B cell (primary cell): ENCODE measurements around the gene WWC2. TPM values are rescaled to one million over a fixed set of nuclear protein-coding genes. Genes with fewer than 3 reads are reported as not detected.

Source experiments
- ATAC-seq: fragments of 200-7000 bp; cut with Tn5 transposase; one replicate; pipeline ENCODE4 v1.10.0; 2021; ENCODE audit warnings: low read depth, mild to moderate bottlenecking, moderate number of reproducible peaks, moderate library complexity
- CTCF ChIA-PET: fragments of 350-600 bp; sonication (Branson Sonifier 250); formaldehyde crosslinking; loops from one replicate; lab custom pipeline; 2021; ENCODE audit warnings: antibody characterized with exemption, inconsistent platforms; lab: Charles Lee
- POLR2A ChIA-PET: fragments of 350-600 bp; sonication (Branson Sonifier 250); formaldehyde crosslinking; loops from one replicate; lab custom pipeline; 2021; ENCODE audit warnings: antibody characterized with exemption; lab: Charles Lee
- DNase-seq: peaks from one replicate; pipeline ENCODE4 v3.0.0; 2013
- H2AFZ ChIP-seq: 2 replicates; pipeline ENCODE4 v1.6.1; 2012; ENCODE audit warnings: mild to moderate bottlenecking, low read depth, low read length; ENCODE audit not compliant: insufficient read depth, poor library complexity, severe bottlenecking
- H3K27ac ChIP-seq, 2 donors: 1 replicate in 1 of 2; 2 replicates in 1 of 2; pipeline ENCODE4 v1.5.1; 2012 to 2013; ENCODE audit warnings: low read length in 2 of 2, mild to moderate bottlenecking in 2 of 2, moderate library complexity in 1 of 2
- H3K27me3 ChIP-seq, 4 experiments: fragments of 200-600 bp in 1 of 4; sonication (generic) in 1 of 4; replicated peaks in 1 of 4; 1 replicate in 2 of 4; 2 replicates in 2 of 4; pipeline versions ENCODE4 v1.6.1 to v1.7.0; 2013 to 2016; ENCODE audit warnings: low read length in 3 of 4, mild to moderate bottlenecking in 2 of 4, mixed read lengths in 1 of 4, moderate library complexity in 1 of 4; ENCODE audit not compliant: insufficient read depth in 4 of 4, control insufficient read depth in 3 of 4; ENCODE audit errors: control extremely low read depth in 1 of 4
- H3K36me3 ChIP-seq, 2 experiments: replicated peaks in 1 of 2; 1 replicate in 1 of 2; 2 replicates in 1 of 2; pipeline versions ENCODE4 v1.6.1 to v1.7.1; 2013; ENCODE audit warnings: low read length in 1 of 2; ENCODE audit not compliant: insufficient read depth in 2 of 2, control insufficient read depth in 1 of 2; ENCODE audit errors: control extremely low read depth in 1 of 2, extremely low read depth in 1 of 2
- H3K4me1 ChIP-seq, 2 donors: fragments of 200-600 bp in 1 of 2; sonication (generic) in 1 of 2; 1 replicate in 1 of 2; 2 replicates in 1 of 2; pipeline versions ENCODE4 v1.5.1 to v1.6.1; 2013 to 2017; ENCODE audit warnings: low read length in 2 of 2; ENCODE audit not compliant: control insufficient read depth in 2 of 2, insufficient read depth in 2 of 2
- H3K4me2 ChIP-seq: replicated peaks from 2 replicates; pipeline ENCODE3; 2012; ENCODE audit warnings: mild to moderate bottlenecking, low read depth, low read length; ENCODE audit not compliant: poor library complexity, severe bottlenecking
- H3K4me3 ChIP-seq, 5 experiments: fragments of 200-600 bp in 1 of 5; sonication (generic) in 1 of 5; 1 replicate in 3 of 5; 2 replicates in 2 of 5; pipeline versions ENCODE4 v1.5.1 to v1.7.0; 2011 to 2016; ENCODE audit warnings: low read length in 4 of 5, mild to moderate bottlenecking in 4 of 5, low read depth in 2 of 5, control low read depth in 1 of 5, moderate library complexity in 1 of 5; ENCODE audit not compliant: insufficient read depth in 1 of 5; ENCODE audit errors: control extremely low read depth in 1 of 5, extremely low read depth in 1 of 5
- H3K79me2 ChIP-seq: fragments of 200-600 bp; sonication (generic); one replicate; pipeline ENCODE4 v1.6.0; 2016; ENCODE audit warnings: low read length; ENCODE audit not compliant: control insufficient read depth, insufficient read depth
- H3K9ac ChIP-seq: fragments of 200-600 bp; sonication (generic); 2 replicates; pipeline ENCODE4 v1.6.1; 2017; ENCODE audit warnings: mild to moderate bottlenecking, low read length, moderate library complexity
- H3K9me3 ChIP-seq, 3 donors: one replicate each; pipeline versions ENCODE4 v1.6.1 to v1.7.1; 2013; ENCODE audit warnings: low read length in 2 of 3; ENCODE audit not compliant: control insufficient read depth in 2 of 3, insufficient read depth in 1 of 3; ENCODE audit errors: control extremely low read depth in 1 of 3
- H4K20me1 ChIP-seq: 2 replicates; pipeline ENCODE4 v1.6.0; 2012; ENCODE audit warnings: mild to moderate bottlenecking, low read length; ENCODE audit not compliant: insufficient read depth, control insufficient read depth, poor library complexity, severe bottlenecking
- H3K27ac Mint-ChIP-seq: one replicate; pipeline ENCODE4 v1.8.0; 2021; ENCODE audit warnings: mixed read lengths
- H3K27me3 Mint-ChIP-seq: one replicate; pipeline ENCODE4 v1.8.0; 2021; ENCODE audit warnings: mixed read lengths
- H3K4me1 Mint-ChIP-seq: one replicate; pipeline ENCODE4 v1.8.0; 2021; ENCODE audit warnings: mixed read lengths
- H3K4me3 Mint-ChIP-seq: one replicate; pipeline ENCODE4 v1.8.0; 2021; ENCODE audit warnings: mixed read lengths
- H3K9me3 Mint-ChIP-seq: one replicate; pipeline ENCODE4 v1.8.0; 2022; ENCODE audit warnings: mixed read lengths; ENCODE audit not compliant: insufficient read depth
- CTCF ChIP-seq: fragments of 200-600 bp; IDR thresholded peaks from one replicate; pipeline ENCODE4 v1.8.0; 2022; ENCODE audit warnings: antibody characterized with exemption, mild to moderate bottlenecking
- EZH2 ChIP-seq: IDR thresholded peaks from 2 replicates; pipeline ENCODE4 v1.6.1; 2012; ENCODE audit warnings: borderline replicate concordance, low read depth, mild to moderate bottlenecking, moderate library complexity, low read length; ENCODE audit not compliant: insufficient read depth, poor library complexity, severe bottlenecking
- WGBS: methylation state at CpG from one replicate; pipeline ENCODE4 v1.1.5; 2013; ENCODE audit warnings: missing lambda C conversion rate; ENCODE audit not compliant: insufficient coverage; 5-methylcytosine and 5-hydroxymethylcytosine counted together
- intact Hi-C: fragments of 100-400 bp; cut with micrococcal nuclease; formaldehyde crosslinking; loops from one replicate; pipeline ENCODE4 v1.10.0; 2022
- polyA plus RNA-seq: library from polyadenylated mRNA; depleted of rRNA; stranded (reverse); fragments of >200 nt; gene quantifications from 2 replicates; pipeline ENCODE4 v1.2.3, GENCODE V29; 2012
- total RNA-seq, 2 donors: library from RNA; stranded (reverse); fragments of 120-200 nt in 1 of 2; gene quantifications; 1 replicate in 1 of 2; 2 replicates in 1 of 2; pipeline versions ENCODE4 v1.2.3 to v1.2.4, GENCODE V29; 2013 to 2022

The WWC2 gene
- total and polyA plus RNA-seq, 2 donors (not counting 1 experiment from before 2014, with no cell fraction given), result 0.07 to 0.32 TPM

- Histone ChIP-seq H3K27ac (no peak overlapping the region), H3K4me1 (no peaks in the 10 kb centered on the region), H3K9me3 (no peaks in the 10 kb centered on the region), H3K4me2 (no peak overlapping the region), H3K27me3 (no peaks in the 10 kb centered on the region), H4K20me1 (no peaks in the 10 kb centered on the region), H3K9ac (no peak overlapping the region), H3K4me3 (no peak overlapping the region), H3K36me3 (no peaks in the 10 kb centered on the region), H2AFZ (no peak overlapping the region), H3K79me2 (no peaks in the 10 kb centered on the region)
- WGBS, result 50% methylated on average over 2 of the region's 2 CpGs
- no peak overlapping the region for H3K4me3 Mint-ChIP-seq
- ChIA-PET CTCF (no interaction called here), POLR2A (no interaction called here)
- intact Hi-C loops, result no loop called here
- H3K4me1 Mint-ChIP-seq, result no peaks in the 10 kb centered on the region
- no peak for ATAC-seq
- no peak for DNase-seq
- TF ChIP-seq CTCF (no peak), EZH2 (no peak)
- no peaks in the 10 kb centered on the region for H3K9me3 Mint-ChIP-seq
- H3K27me3 Mint-ChIP-seq, result peaks cover 23% of the 10 kb centered on the region
- H3K27ac Mint-ChIP-seq, result no peak overlapping the region
These were observed 41.9 kb downstream of the WWC2 start for GRCh38 chr4:183140911-183141320.

- Histone ChIP-seq H3K27me3 (no peaks in the 10 kb centered on the region), H3K9ac (no peak overlapping the region), H3K27ac (no peak overlapping the region), H3K9me3 (no peaks in the 10 kb centered on the region), H4K20me1 (no peaks in the 10 kb centered on the region), H3K36me3 (no peaks in the 10 kb centered on the region), H3K4me3 (no peak overlapping the region), H3K4me2 (no peak overlapping the region), H3K79me2 (no peaks in the 10 kb centered on the region), H2AFZ (no peak overlapping the region), H3K4me1 (no peaks in the 10 kb centered on the region)
- Mint-ChIP-seq H3K4me3 (no peak overlapping the region), H3K27me3 (peaks cover 27% of the 10 kb centered on the region), H3K9me3 (no peaks in the 10 kb centered on the region), H3K4me1 (no peaks in the 10 kb centered on the region), H3K27ac (no peak overlapping the region)
- TF ChIP-seq EZH2 (no peak), CTCF (no peak)
- intact Hi-C loops, result no loop called here
- WGBS, result 100% methylated on average over 1 of the region's 1 CpG
- ATAC-seq, result no peak
- no peak for DNase-seq
- ChIA-PET POLR2A (no interaction called here), CTCF (no interaction called here)
These were observed 42.9 kb downstream of the WWC2 start for GRCh38 chr4:183141997-183142396.
